ENCODE results near the gene CCDC177. TPM values are rescaled to one million over a fixed set of nuclear protein-coding genes. Genes with fewer than 3 reads are reported as not detected.

The CCDC177 gene
- total RNA-seq, 2 donors from 2014 or later = not detected

- Histone ChIP-seq H3K4me3 (no peak overlapping the region), H3K27ac (peak overlapping the region in 3 of 4 donors; percentile 63 to 99 (median 93)), H3K27me3 (no peaks in the 10 kb centered on the region), H3K4me1 (peaks cover 83% of the 10 kb centered on the region), H3K36me3 (replicated peaks in 1 of 2; ENCODE audit: insufficient read depth in 1 of 2, low read depth in 2 of 2) (no peaks in the 10 kb centered on the region), H3K9me3 (no peaks in the 10 kb centered on the region)
- TF ChIP-seq POLR2A (IDR thresholded peaks at IDR 0.05) (no peak), CTCF (IDR thresholded peaks at IDR 0.05) (no peak)
- ATAC-seq = no peak
- intact Hi-C loops (cut with DNase I) = loop anchor here (10.0 kb wide), 1 partner anchor 50 kb away; no protein-coding TSS in a partner anchor
- 57 to 62% methylated on average over 5 of the region's 5 CpGs for WGBS, 2 donors
- DNase-seq = no peak
Observed at GRCh38 chr14:69615121-69615495, 40.4 kb upstream of the CCDC177 start.

GRCh38 chr14:69614592-69614991 lies 39.9 kb upstream of the CCDC177 start:
- Histone ChIP-seq H3K4me1 (peaks cover 79% of the 10 kb centered on the region), H3K36me3 (replicated peaks in 1 of 2; ENCODE audit: insufficient read depth in 1 of 2, low read depth in 2 of 2) (no peaks in the 10 kb centered on the region), H3K9me3 (no peaks in the 10 kb centered on the region), H3K27ac (peak overlapping the region in 3 of 4 donors; percentile 63 to 99 (median 93)), H3K4me3 (no peak overlapping the region), H3K27me3 (no peaks in the 10 kb centered on the region)
- TF ChIP-seq CTCF (IDR thresholded peaks at IDR 0.05) = no peak
- peak in 1 of 3 donors; percentile 39 for TF ChIP-seq POLR2A (IDR thresholded peaks at IDR 0.05)
- DNase-seq (peak in 1 of 4 donors; percentile 70), ATAC-seq (no peak)
- intact Hi-C loops (cut with DNase I) = loop anchor here (10.0 kb wide), 1 partner anchor 50 kb away; no protein-coding TSS in a partner anchor
- WGBS, 2 donors = 12 to 21% methylated on average over 2 of the region's 2 CpGs

- Histone ChIP-seq H3K27me3 (no peaks in the 10 kb centered on the region), H3K9me3 (no peaks in the 10 kb centered on the region), H3K4me3 (no peak overlapping the region), H3K27ac (peak overlapping the region; percentile 8 to 99 (median 83)), H3K36me3 (replicated peaks in 1 of 2; ENCODE audit: insufficient read depth in 1 of 2, low read depth in 2 of 2) (no peaks in the 10 kb centered on the region), H3K4me1 (peaks cover 69% of the 10 kb centered on the region)
- 27 to 30% methylated on average over 4 of the region's 4 CpGs for WGBS, 2 donors
- no peak for DNase-seq
- TF ChIP-seq CTCF (IDR thresholded peaks at IDR 0.05) (no peak), POLR2A (IDR thresholded peaks at IDR 0.05) (no peak)
- intact Hi-C loops (cut with DNase I) = loop anchor here (10.0 kb wide), 1 partner anchor 51 kb away; no protein-coding TSS in a partner anchor
- no peak for ATAC-seq
Observed at GRCh38 chr14:69613312-69614073, 38.8 kb upstream of the CCDC177 start.

- intact Hi-C loops (cut with DNase I) = loop anchor here (10.0 kb wide), 1 partner anchor 52 kb away; no protein-coding TSS in a partner anchor
- H3K36me3 ChIP-seq (replicated peaks in 1 of 2; ENCODE audit: insufficient read depth in 1 of 2, low read depth in 2 of 2) = no peaks in the 10 kb centered on the region
- TF ChIP-seq POLR2A (IDR thresholded peaks at IDR 0.05) (no peak), CTCF (IDR thresholded peaks at IDR 0.05) (peak in 1 of 7 experiments; percentile 14)
- DNase-seq = no peak
- peak overlapping the region; percentile 73 to 99 (median 92) for H3K27ac ChIP-seq
- peaks cover 62% of the 10 kb centered on the region for H3K4me1 ChIP-seq
- no peak for ATAC-seq
- H3K27me3 ChIP-seq = no peaks in the 10 kb centered on the region
- no peaks in the 10 kb centered on the region for H3K9me3 ChIP-seq
- WGBS, 2 donors = 0 to 7% methylated on average over 2 of the region's 2 CpGs
- peak overlapping the region; percentile 3 to 51 for H3K4me3 ChIP-seq
Observed at GRCh38 chr14:69612783-69613130, 38.1 kb upstream of the CCDC177 start.

Measured in body of pancreas (tissue), 4 donors.